HG02623 (cell line): Measurements from ENCODE around the gene SVOPL.

Experiments
- ATAC-seq: cut with Tn5 transposase; IDR thresholded peaks from one replicate; pipeline ENCODE4 v1.9.1; 2021; ENCODE audit warnings: moderate library complexity; ENCODE audit not compliant: unreplicated experiment

The SVOPL gene

DNA sequence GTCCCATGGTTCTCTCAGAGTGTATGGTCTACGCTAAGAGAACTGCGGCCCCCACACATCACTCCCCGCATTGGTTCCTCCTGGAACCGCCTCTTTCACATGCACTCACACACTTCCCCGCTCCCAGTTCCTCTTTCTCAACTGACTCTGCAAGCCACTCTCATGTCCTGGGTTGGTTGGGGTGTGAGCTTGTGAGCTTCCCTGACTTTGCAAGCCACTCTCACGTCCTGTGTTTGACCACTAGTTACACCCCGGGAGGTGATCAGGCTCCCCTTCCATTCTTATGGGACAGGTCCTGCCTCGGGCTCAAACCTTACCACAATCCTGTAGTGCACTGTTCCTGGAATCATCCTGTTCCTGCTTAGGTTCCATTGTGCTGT is 136.1 kb downstream of the SVOPL start:
- no peak for ATAC-seq

- ATAC-seq = no peak
Observed at GRCh38 chr7:138564365-138564764, 136.8 kb downstream of the SVOPL start.

DNA sequence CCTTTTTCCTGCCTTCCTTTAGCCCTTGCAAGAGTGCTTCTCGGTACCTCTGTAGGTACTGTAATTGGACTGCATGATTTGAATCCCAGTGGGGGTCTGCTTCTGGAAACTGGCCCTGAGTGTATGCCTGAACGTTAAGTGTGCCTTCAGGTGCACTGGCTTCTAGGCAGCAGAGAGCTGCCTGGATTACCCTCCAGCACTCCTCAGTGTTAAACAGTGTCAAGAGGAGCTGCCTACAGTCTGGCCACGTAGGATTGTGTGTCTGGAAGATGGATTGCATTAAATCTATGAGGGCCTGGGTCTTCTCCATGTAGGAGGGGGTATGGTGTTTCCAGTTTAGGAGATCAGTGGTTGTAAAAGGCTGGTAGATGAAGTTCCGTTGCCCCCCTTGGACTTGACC is 137.4 kb downstream of the SVOPL start:
- ATAC-seq = no peak

GRCh38 chr7:138559448-138559847 is 141.7 kb downstream of the SVOPL start:
- no peak for ATAC-seq

DNA sequence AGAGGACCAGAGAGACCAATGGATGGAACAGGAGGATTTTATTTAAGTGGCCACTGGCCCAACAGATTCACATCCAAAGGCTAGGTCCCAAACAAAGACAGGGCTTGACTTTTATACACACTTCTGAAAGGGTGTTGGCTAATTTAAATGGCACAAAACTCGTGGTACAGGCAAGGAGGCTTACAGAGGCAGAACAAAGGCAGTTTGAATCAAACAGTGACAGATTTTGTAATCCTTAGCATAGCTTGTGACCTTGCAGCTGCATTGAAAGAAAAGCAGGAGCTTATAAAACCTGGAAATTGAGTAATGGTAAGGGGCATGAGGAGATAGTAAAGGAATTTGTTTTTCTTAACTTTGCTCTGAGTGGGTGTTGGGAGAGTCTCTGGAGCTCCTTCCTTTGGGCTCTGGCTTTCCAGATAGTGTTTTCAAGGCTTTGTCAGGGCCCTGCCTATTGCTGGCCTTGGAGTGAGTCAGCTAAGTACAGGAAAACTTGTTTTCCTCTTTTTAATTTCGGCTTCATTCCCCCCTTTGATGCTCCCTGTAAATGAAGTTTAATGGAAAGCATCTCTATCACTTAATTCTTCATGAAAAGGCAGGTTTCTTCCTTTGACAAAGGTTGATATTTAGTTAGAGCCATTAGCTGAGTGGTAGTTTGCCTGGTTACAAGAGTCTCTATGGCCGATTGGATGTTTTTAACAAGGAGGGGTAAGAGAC is 144.2 kb downstream of the SVOPL start:
- no peak for ATAC-seq

- no peak for ATAC-seq
Observed at GRCh38 chr7:138555684-138556083, 145.5 kb downstream of the SVOPL start.

DNA sequence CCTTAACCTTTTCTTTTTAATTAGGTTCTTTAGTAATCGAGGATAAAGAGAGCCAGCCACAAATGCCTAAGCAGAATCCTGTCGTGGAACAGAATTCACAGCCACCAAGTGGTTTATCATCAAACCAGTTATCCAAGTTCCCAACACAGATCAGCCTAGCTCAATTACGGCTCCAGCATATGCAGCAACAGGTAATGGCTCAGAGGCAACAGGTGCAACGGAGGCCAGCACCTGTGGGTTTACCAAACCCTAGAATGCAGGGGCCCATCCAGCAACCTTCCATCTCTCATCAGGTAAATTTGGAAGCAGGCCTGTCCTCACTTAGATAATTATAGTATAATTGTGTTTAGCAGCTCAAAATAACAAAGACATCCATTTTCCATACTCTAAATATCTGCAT is 146.5 kb downstream of the SVOPL start:
- ATAC-seq = no peak

DNA sequence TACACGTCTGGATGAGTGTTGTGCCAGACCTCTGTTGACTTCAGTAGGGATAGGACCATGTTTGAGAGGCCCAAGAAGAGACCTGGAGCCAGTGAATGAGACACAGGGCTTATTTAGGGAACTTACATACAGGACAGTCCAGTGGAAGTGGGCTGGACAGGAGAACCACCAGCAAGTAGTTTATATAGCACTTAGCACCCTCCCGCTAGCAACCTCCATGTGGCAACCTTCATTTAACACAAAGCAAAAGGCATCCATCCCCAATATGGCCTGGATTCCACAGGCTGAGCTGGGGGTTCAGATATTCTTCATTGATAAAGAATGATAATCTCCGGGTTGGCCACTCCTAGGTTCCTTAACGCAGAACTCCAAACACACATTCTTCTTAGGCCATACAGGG is 147.4 kb downstream of the SVOPL start:
- no peak for ATAC-seq

GRCh38 chr7:138551102-138551501 is 150.1 kb downstream of the SVOPL start:
- ATAC-seq = no peak

DNA sequence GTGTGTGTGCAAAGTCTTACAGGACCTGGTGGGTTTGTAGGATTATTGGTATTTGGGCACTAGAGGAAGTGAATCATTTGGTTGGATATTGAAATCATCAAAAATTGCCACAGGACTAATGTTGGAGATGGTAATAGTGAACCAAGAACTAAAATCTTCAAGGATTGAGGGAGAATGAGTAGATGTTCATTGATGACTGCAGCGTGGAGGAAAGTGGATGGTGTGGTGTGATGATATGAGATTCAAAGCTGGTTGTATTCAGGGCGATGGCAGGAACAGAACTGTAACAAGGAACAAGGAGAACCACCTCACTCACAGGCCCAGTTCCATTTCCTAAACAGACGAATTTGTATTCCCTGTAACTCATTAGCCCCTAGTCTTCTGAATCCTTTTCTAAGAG is 150.8 kb downstream of the SVOPL start:
- no peak for ATAC-seq

GRCh38 chr7:138549082-138549481 is 152.1 kb downstream of the SVOPL start:
- no peak for ATAC-seq

DNA sequence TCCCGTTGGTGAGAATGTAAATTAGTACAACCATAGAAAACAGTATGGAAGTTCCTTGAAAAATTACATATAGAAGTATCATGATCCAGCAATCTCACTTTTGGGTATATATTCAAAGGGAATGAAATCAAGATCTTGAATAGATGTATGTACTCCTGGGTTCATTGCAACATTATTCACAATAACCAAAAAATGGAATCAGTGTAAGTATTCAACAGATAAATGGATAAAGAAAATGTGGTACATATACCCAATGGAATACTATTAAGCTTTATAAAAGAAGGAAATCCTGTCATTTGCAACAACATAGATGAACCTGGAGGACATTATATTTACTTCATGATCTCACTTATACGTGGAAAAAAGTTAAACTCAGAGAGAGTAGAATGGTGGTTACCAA is 154.3 kb downstream of the SVOPL start:
- ATAC-seq = no peak

DNA sequence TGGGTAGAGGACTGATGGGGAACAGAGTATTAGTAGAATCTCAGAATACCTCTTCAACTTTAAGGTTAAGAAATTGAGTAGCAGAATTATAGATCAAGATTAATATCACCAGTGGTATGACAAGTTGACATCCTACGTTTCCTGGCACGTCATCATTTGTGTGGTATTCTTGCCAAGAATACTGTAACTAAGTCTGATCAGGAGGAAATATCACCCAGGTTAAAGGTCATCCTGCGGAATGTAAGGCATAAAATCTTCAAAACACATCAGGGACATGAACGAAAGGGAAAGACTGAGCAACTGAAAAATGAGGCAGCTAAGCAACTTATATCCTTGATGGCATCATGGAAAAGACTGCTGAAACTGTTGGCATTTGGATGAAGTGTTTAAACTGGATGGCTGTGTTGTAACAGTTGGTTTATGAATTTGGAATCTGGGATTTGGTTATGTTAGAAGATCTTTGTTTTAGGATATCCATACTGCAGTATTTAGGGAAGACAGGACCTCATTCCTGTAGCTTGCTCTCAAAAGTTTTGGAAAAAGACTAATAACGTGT is 155.0 kb downstream of the SVOPL start:
- no peak for ATAC-seq

DNA sequence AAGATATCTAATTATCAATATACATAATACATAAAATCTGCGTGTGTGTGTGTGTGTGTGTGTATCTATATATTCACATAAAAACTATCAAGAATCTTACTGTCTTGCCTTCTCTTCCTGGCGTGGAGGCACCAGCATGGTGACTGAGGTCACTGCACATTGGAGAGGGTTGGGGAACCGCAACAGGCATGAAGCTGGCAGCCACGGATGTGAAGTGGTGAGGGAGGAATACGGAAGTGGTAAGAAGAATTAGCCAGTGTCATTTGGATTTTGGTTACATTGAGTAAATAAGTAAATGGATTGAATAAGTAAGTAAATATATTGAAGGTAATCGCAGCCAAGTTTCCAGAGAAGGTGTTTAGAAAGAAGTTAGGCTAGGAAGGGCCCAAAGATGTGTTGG is 156.0 kb downstream of the SVOPL start:
- ATAC-seq = no peak
